CD4-positive, alpha-beta T cell treated with Interferon gamma for 1 hour (primary cell): Measurements from ENCODE around the gene NKAIN2.
"Not testable (repeated sequence)": the region's sequence is repeated elsewhere in the genome, so short reads cannot be mapped to it uniquely, and the experiment has no call there.

Source experiments
- DNase-seq: peaks from one replicate; pipeline ENCODE4 v3.0.0-alpha.2; 2020

NKAIN2 gene

GRCh38 chr6:124655866-124656265 lies 852.2 kb downstream of the NKAIN2 start:
- no peak for DNase-seq

GRCh38 chr6:124658053-124658452 lies 854.4 kb downstream of the NKAIN2 start:
- DNase-seq, result no peak

- no peak for DNase-seq
Observed at GRCh38 chr6:124659427-124659826, 855.8 kb downstream of the NKAIN2 start.

DNA sequence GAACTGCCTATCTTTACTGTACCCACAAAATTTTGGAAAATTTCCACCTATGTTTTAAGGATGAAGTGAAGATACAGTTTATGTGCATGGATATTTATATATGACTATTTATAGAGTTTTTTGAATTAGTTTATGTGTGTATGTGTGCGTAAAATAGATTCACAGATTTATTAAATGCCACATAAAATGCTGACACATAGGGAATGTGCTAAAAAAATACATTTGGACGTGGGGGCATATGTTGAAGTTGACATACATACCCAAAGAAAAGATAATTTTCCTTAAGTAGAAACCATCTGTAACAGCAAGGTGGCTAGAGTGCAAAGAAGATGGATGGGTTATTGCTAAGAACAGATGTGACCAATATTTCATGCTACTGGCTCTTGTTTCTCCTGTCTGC lies 856.5 kb downstream of the NKAIN2 start:
- no peak for DNase-seq

- DNase-seq, result no peak
Observed at GRCh38 chr6:124661097-124661661, 857.5 kb downstream of the NKAIN2 start.

- DNase-seq, result no peak
Observed at GRCh38 chr6:124668028-124668427, 864.4 kb downstream of the NKAIN2 start.

DNA sequence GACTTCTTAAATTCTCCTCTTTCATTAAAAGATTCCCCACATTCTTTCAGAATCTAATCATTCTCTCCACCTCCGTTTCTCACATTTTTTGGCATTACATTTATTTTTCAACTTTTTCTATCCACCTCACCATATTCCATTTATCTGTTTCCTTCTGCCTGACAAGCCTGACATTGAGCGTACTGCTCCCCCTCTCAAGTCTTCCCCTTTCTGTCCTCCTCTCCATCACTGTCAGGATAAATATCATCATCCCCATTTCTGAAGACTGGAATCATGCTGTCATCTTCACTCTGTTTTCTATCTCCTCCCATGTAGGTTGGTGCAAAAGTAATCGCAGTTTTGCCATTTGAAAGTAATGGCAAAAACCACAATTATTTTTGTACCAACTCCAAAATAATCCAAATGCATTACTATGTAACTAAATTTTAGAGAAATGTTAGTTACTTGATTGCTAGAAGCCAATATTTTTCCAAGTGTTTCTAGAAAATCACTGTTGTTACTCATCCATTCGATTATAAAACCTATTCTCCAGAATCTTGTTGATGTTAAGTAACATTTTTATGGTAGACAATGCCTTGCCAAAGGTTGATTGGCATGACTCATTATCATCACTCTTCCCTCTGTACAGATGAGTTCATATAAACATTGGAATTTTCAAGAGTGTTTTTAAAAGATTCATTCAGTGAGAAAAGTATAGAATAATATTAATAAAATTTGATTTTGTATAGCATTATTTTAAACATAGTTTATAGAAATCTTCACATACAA lies 866.2 kb downstream of the NKAIN2 start:
- no peak for DNase-seq

- no peak for DNase-seq
Observed at GRCh38 chr6:124670801-124671200, 867.1 kb downstream of the NKAIN2 start.

DNA sequence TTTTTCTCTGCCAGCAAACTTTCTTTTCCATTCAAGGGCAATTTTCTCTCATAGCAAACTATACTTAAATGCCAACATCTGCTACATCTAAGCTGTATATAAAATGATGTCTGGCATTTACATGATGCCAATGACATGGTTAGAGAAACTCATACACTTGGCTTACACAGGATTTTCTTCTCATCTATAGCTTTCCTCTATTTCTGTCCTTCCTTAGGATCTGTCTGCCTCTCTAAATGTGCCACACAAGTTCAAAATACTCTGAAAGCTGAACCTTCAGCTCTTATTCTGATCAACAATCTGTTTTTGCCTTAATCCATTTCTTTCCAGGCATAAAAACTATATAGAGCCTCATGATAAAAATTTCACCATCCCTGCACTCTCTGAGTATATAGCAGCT lies 867.7 kb downstream of the NKAIN2 start:
- DNase-seq, result no peak

DNA sequence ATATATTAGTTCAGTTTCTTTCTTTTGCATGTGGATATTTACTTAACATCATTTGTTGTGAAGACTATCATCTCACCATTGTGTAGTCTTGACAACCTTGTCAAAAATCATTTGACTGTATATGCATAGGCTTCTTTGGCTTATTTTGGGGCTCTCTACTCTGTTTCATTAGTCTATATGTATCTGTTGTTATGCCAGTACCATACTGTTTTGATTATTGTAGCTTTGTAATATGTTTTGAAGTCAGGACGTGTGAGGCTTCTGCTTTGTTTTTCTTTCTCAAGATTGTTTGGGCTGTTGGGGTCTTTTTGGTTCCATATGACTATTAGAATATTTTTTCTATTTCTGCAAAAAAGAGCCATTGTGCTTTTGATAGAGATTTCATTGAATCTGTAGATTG lies 870.4 kb downstream of the NKAIN2 start:
- DNase-seq, result no peak

- no peak for DNase-seq
Observed at GRCh38 chr6:124676033-124676432, 872.4 kb downstream of the NKAIN2 start.

DNA sequence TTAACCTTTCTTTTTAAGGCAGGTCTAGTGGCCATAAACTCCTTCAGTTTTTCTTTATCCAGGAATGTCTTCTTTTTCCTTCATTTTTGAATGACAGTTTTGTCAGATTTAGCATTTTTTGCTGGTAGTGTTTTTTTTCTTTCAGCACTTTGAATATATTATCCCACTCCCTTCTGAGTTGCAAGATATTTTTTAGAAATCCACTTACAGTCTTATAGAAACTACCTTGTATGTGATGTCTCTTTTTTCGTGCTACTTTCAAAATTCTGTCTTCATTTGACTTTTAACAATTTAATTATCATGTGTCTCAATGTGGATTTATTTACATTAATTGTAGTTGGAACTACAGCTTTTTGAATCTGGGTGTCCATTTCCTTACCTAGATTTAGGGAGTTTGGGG lies 874.2 kb downstream of the NKAIN2 start:
- DNase-seq, result no peak

- no peak for DNase-seq
Observed at GRCh38 chr6:124679387-124679786, 875.7 kb downstream of the NKAIN2 start.

GRCh38 chr6:124682751-124683150 lies 879.1 kb downstream of the NKAIN2 start:
- DNase-seq, result no peak

GRCh38 chr6:124683507-124683906 lies 879.8 kb downstream of the NKAIN2 start:
- no peak for DNase-seq

DNA sequence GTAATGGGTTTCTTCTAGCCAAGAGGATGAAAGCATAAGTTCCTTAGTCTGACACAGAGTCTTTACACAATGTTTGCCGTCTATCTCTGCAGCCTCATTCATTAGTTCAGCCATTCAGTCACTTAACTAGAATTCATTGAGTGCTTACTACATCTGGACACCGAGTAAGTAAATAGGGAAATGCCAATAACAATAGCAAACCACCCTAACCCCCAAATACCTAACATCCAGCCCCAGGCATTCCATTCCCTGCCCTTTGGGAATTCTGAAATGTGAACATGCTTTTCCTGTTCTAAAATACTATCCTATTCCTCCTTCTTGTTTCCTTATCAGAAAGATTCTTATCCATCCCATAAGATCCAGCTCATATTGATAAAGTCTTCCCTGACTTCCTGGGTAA lies 881.0 kb downstream of the NKAIN2 start:
- no peak for DNase-seq

DNA sequence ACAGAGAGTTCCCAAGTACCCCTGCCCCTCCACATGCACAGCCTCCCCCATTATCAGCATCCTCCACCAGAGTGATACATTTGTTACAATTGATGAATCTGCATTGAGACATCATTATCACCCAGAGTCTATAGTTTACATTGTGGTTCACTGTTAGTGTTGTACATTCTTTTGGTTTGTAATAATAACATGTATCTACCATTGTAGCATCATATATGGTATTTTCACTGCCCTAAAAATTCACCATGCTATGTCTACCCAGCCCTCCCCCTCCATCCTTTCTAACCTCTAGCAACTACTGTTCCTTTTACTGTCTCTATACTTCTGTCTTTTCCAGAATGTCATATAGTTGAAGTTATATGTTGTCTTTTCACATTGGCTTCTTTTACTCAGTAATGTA lies 884.7 kb downstream of the NKAIN2 start:
- DNase-seq, result no peak

DNA sequence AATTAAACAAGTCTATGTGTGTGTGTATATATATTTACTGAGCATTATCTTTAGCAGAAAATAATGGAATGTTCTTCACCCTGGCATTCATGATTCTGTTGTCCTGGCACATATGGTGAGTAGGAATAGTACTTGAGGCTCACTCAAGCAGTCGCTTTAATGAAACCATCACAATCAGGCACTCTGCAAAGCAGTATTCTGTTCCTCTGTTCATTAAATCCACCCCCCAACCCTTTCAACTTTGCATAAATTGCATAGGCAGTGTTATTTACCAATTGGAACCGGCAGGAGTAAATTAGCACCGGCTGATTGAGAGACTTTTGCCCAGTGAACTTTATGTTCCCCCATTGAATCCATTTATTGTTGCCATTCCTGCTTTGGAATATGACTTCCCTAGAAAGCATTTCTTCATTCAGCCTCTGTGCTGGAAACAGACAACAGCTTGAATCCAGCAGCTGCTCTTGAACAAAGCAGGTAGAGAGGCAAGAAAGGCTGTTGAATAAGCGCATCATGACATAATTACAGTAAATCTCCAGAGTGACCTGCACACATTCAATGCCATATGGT lies 890.6 kb downstream of the NKAIN2 start:
- no peak for DNase-seq

- DNase-seq, result no peak
Observed at GRCh38 chr6:124699038-124699437, 895.4 kb downstream of the NKAIN2 start.

DNA sequence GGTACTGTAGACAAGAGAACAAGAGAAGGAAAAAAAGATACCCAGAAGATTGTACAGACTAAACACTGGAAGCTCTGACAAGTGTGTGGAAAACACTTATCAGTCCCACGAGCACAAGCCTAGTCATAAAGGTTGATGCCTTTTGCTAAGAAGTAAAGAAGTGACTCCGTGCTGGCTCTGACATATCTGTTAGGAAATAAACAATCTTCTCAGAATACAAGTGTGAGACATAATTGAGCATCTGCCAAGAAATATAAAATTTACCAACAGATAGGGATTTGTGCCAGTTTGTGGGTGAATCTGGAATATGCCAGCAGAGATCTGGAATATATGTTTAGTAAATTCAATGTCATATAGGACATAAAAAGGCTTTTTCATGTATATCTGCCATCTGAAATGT lies 899.9 kb downstream of the NKAIN2 start:
- no peak for DNase-seq

GRCh38 chr6:124712532-124712931 lies 908.9 kb downstream of the NKAIN2 start:
- DNase-seq, result not testable (repeated sequence)

DNA sequence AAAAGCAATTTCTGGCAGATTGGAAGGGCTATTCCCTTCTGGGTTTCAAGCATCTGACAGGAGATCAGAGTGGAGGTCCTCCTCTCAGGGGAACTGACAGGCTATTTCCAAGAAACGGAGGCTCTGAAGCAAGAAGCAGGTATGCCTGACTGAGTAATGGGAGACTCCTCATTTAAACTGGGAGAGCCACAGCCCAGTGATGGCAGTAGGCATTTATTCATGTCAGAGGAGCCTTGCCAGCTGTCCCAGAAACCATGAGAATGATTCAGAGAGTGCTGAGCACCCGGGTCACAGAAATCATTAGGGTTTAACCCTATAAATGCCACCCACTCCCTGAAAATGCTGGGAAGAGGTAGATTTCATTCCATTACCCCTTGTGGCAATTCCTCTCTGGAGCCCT lies 911.1 kb downstream of the NKAIN2 start:
- DNase-seq, result no peak

GRCh38 chr6:124719913-124720312 lies 916.2 kb downstream of the NKAIN2 start:
- DNase-seq, result no peak

DNA sequence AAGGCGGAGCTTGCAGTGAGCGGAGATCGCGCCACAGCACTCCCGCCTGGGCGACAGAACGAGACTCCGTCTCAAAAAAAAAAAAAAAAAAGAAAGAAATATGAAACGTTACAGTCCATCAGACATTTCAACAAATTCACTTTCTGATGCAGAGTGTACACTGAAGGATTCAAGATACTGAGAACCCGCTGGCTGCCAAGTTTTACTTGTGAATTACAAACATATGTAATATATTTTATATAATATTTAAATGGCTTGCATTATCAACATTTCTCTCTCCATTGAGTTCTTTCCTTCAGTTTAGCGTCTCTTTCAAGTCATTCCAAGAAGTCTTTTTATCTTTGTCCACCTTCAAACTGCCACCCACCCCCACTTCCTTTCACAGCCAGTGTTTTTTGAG lies 917.7 kb downstream of the NKAIN2 start:
- DNase-seq, result no peak
